Brain microvascular endothelial cell (primary cell): Measurements from ENCODE around the gene LDB2.

Experiments used
- DNase-seq: peaks from one replicate; pipeline ENCODE4 v3.0.0-alpha.2; 2020
- H3K27ac ChIP-seq: fragments of 250-450 bp; sonication (Bioruptor Pico); 2 replicates; pipeline ENCODE4 v1.5.1; 2020; ENCODE audit warnings: mild to moderate bottlenecking, moderate library complexity
- H3K27me3 ChIP-seq: fragments of 250-450 bp; sonication (Bioruptor Pico); replicated peaks from 2 replicates; pipeline ENCODE4 v1.5.1; 2020; ENCODE audit warnings: mild to moderate bottlenecking
- H3K36me3 ChIP-seq: fragments of 250-450 bp; sonication (Bioruptor Pico); replicated peaks from 2 replicates; pipeline ENCODE4 v1.5.1; 2020; ENCODE audit warnings: mild to moderate bottlenecking
- H3K4me3 ChIP-seq: 2 replicates; pipeline ENCODE4 v1.5.1; 2011; ENCODE audit warnings: low read depth, mild to moderate bottlenecking, control low read depth, low read length, moderate library complexity
- CTCF ChIP-seq: IDR thresholded peaks from 2 replicates; pipeline ENCODE4 v1.5.1; 2011; ENCODE audit warnings: low read depth, mild to moderate bottlenecking, moderate library complexity, low read length, control low read depth, inconsistent platforms; ENCODE audit errors: missing control alignments
- in situ Hi-C: cut with HindIII; loops from 2 replicates; pipeline ENCODE4 v1.10.0; 2017; ENCODE audit warnings: low sequenced_read_pairs, low pct_ligation_motif_present

LDB2 gene

GRCh38 chr4:16627999-16628398, 270.4 kb downstream of the LDB2 start:
- H3K27ac ChIP-seq = peak overlapping the region; percentile 86
- DNase-seq = peak; percentile 60
- no peaks in the 10 kb centered on the region for H3K36me3 ChIP-seq
- no peak overlapping the region for H3K4me3 ChIP-seq
- no peak for TF ChIP-seq CTCF
- in situ Hi-C loops = no loop called here
- H3K27me3 ChIP-seq = no peaks in the 10 kb centered on the region

DNA sequence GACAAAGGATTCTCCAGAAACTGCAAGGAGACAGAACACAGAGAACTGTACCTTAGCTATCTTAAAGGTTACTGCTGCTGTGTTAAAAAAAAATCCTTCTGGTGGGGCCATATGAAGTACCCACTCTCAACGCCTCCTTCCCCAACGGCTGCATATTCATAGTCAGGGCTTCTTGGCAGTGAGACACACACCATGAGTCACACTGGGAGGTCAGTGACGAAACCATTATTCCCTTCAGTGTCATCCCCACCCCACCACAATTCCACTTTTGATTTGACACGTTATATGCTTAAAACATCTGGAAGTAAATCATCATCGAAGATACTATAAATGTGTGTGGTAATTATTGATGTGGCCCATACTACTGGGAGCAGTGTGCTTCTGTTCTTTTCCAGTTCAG, 271.5 kb downstream of the LDB2 start:
- H3K36me3 ChIP-seq = no peaks in the 10 kb centered on the region
- in situ Hi-C loops = no loop called here
- peak overlapping the region; percentile 86 for H3K27ac ChIP-seq
- H3K4me3 ChIP-seq = no peak overlapping the region
- H3K27me3 ChIP-seq = no peaks in the 10 kb centered on the region
- no peak for TF ChIP-seq CTCF
- DNase-seq = peak; percentile 96

GRCh38 chr4:16622826-16623225, 275.6 kb downstream of the LDB2 start:
- Histone ChIP-seq H3K4me3 (no peak overlapping the region), H3K27ac (no peak overlapping the region), H3K27me3 (no peaks in the 10 kb centered on the region), H3K36me3 (no peaks in the 10 kb centered on the region)
- in situ Hi-C loops = no loop called here
- no peak for DNase-seq
- no peak for TF ChIP-seq CTCF

DNA sequence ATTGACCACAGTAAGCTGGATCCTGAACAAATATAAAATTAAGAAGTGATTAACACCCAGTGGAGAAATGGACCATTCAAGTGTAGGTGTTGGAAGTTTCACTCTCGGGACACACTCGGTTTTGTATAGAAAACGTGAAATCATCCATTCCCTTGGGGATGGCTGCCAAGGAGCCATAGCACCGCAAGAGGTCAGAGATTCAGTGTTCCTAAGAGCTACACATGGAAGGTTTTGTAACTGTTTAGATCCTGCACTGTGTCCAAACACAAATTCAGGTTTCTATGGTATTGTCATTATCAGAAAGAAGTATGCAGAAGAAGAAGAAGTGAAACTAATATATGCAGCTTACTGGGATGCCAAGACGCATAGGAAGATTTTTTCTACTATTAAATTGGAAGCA, 281.0 kb downstream of the LDB2 start:
- peak; percentile 45 for DNase-seq
- in situ Hi-C loops = no loop called here

DNA sequence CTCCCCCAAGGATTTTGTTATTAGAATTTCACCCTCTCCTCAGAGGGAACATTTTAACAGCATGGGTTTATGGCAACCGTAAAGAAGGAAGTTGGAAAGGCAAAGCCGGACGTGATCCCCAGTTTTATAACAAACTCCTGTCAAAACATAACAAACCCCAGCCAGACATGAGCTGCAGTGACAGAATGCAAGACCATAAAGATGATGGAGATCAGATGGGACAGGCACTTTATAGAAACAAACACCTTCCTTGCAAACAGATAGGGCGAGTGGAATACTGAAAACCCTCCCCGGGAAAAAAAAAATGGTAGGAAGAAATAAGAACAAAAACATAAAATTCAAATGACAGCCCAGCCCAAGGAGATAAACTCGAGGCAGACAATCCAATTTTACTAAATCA, 281.4 kb downstream of the LDB2 start:
- Histone ChIP-seq H3K27ac (no peak overlapping the region), H3K4me3 (no peak overlapping the region), H3K27me3 (no peaks in the 10 kb centered on the region), H3K36me3 (no peaks in the 10 kb centered on the region)
- in situ Hi-C loops = no loop called here
- TF ChIP-seq CTCF = no peak
- DNase-seq = no peak

More for the DNA sequence above, 281.0 kb downstream of the LDB2 start:
- Histone ChIP-seq H3K27ac (no peak overlapping the region), H3K4me3 (no peak overlapping the region), H3K36me3 (no peaks in the 10 kb centered on the region), H3K27me3 (no peaks in the 10 kb centered on the region)
- no peak for TF ChIP-seq CTCF

DNA sequence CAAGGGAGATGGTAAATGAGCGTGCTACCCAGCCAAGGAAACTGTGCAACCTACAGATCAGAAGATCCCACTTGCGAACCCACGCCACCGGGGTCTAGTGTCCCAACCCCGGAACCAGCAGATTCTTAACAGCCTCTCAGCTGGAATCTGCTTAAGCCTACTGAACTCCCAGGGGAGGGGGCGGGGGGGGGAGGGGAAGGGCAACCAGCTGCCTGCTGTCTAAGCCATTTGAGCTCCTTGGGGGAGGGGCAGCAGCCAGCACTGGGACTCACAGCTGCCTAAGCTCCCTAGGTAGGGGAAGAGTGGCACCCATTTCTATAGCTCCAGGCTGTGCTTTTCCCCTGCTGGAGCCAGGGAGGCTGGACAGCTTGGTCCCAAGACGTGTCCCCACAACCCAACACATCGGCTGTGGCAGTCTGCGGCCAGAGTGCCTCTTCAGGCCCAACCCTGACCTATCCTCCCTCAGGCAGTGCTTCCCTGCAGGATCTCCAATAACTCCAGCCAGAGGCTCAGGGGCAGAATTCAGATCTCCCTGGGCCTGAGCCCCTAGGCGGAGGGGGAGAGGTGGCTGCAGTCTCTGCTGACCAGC, 289.2 kb downstream of the LDB2 start:
- Histone ChIP-seq H3K36me3 (no peaks in the 10 kb centered on the region), H3K27me3 (no peaks in the 10 kb centered on the region), H3K27ac (no peak overlapping the region), H3K4me3 (no peak overlapping the region)
- no peak for TF ChIP-seq CTCF
- in situ Hi-C loops = no loop called here
- no peak for DNase-seq
